KBM-7 (cell line): ENCODE measurements around the gene STARD3NL.

ENCODE experiments used
- DNase-seq: peaks from one replicate; pipeline ENCODE4 v3.0.0-alpha.2; 2015
- in situ Hi-C: fragments of 300-500 bp; cut with MboI; formaldehyde crosslinking; loops from 2 replicates; pipeline ENCODE4 v1.14.3; 2020; ENCODE audit warnings: low sequenced_read_pairs, low pct_unique_long_range_greater_than_20kb, mixed read lengths

STARD3NL gene

DNA sequence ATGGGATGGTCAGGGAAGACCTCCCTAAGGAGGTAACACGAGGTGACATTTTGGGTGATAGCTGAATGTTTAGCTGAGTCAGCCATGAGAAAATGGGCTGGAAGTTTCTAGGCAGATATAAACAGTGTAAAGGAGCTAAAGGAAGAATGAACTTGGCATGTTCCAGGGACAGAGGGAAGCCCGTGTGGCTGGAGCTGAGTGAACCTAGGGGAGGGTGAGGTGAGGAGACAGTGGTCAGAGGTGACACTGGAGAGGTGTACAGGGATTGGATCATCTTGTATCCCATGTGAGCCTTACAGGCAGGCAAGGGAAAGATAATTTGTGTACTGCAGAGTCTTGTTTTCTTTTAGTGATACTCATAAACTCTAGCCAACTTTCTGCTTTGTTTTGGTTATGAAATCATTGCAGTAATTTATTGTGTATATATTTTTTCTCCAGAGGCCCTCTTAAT lies 1.8 kb downstream of the STARD3NL start:
- in situ Hi-C loops, result no loop called here
- DNase-seq, result no peak

DNA sequence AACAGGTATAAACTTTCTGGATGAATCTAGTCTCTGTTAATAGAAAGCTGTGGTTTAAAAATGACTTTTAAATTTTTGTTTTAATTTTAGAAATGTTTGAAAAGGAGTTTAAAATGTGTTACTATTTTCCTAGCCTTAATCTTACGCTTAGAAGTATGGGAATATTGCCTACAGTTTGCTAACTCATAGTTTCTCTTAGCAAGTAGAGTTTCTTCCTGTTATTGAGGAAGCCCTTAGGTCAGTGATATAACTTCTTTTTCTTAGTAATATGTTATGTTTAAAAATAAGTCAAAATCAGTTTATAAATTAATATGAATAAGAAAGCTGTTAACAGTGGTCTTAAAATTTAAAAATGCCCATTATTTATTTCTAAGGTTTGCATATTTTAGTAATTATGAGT lies 3.1 kb downstream of the STARD3NL start:
- in situ Hi-C loops, result no loop called here
- no peak for DNase-seq

DNA sequence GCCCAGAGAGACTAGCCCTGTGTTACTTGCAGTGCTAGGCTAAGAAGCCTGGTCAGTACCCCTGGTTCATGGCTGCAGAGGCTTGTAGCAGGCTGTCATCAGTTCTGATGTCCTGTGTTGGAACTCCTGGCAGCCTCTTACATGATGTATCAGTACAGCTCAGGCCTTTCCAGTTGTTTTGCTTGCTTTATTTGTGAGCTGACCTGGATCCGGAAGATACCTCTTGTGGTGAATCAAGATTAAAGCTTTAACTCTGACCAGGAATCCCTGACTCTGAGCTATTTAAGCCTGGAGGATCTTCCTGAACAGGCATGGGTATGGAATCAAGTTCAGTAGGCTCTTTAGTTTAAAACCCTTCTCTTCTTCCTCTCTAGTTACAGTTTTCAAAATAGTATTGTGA lies 4.4 kb downstream of the STARD3NL start:
- in situ Hi-C loops, result no loop called here
- DNase-seq, result no peak

DNA sequence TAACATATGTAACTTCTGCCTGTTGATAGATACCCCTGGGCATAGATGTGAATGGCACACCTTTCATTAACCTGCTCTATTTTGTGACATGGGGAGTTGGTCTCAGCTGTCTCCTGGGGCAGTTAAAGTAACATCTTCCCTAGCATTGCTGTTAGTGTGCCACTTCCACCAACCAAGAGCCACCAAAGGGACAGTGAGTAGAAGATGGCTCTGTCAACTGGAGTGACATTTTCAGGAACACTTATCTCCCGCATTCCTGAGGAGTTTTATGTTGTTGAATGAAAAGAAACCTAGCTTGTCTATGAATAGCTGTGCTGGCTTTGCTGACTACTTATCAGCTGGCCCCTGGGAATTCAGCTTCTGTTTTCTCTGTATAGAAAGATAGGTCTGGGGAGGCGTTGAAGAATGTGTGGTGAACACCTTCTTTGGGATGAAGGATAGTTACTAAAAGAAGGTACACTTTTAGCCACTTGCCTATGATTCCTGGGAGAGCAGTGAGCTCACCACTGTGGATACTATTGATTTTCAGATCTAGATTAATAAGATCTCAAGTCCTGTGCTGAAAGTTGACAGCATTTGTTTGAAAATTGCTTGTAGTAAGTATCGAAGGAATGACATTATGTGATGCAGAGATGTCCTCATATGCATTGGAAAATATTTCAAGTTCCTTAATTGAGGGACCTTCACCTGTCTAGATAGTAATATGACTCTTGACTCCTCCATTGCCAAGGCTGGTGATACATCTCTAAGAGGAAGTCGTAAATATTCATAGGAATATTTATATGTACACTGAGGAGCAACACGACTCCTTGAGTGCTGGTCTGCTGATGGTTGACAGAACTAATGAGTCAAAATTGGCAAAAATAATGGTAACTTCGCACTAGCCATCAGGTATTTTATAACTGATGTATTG lies 7.6 kb downstream of the STARD3NL start:
- DNase-seq, result peak; percentile 42
- in situ Hi-C loops, result no loop called here

DNA sequence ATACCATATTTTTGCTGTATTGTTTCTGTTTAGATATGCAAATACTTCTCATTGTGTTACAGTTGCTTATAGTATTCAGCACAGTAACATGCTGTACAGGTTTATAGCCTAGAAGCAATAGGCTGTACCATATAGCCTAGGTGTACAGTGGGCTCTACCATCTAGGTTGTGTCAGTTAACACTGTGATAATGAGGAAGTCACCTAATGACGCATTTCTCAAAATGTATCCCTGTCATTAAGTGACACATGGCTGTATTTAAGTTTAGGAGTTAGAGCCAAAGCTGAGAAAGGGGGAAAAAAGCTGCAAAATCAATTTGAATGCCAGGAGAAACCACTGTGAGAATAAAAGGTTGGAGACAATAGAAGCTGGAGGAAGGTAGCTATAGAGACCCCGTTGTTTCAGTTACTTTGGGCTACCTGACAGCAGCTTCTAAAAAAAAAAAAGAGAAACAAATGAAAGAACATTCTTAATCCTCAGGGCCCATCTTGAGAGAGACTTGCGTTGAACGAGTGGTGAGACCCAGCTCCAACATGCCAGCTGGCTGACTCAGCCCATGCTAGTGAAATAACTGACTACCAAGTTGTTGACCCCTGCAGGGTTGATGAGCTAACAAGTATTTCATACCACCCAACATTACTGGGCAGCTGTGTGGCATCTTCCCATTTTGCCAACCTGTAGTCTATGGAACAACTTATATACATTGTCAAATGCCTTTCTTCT lies 8.7 kb downstream of the STARD3NL start:
- no peak for DNase-seq
- in situ Hi-C loops, result no loop called here

DNA sequence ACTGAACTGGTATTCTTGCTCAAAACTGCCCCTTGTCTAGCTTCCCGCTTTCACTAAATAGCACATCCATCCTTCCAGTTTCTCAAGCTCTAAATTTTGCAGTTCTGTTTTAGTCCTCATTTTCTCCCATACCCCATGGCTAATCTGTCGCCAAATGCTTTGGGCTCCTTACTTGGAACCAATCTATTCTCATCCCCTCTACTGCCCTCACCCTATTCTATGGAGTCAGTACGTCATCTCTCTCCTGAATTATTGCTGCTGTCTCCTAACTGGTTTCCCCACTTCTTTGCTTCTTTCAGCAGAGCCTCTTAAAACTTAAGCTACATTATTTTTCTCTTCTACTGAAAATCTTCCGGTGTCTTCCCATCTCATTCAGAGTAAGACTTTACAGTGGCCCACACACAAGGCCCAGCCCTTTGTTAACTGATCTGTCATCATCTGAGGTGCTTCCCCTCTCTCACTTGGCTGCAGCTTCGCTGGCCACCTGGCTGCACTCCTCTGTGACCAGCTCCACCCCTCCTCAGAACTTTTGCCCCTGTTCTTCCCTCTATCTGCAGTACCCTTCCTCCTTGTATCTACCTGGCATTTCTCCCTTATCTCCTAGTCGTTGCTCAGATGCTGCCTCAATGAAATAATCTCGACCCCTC lies 9.9 kb downstream of the STARD3NL start:
- in situ Hi-C loops, result no loop called here
- DNase-seq, result no peak

DNA sequence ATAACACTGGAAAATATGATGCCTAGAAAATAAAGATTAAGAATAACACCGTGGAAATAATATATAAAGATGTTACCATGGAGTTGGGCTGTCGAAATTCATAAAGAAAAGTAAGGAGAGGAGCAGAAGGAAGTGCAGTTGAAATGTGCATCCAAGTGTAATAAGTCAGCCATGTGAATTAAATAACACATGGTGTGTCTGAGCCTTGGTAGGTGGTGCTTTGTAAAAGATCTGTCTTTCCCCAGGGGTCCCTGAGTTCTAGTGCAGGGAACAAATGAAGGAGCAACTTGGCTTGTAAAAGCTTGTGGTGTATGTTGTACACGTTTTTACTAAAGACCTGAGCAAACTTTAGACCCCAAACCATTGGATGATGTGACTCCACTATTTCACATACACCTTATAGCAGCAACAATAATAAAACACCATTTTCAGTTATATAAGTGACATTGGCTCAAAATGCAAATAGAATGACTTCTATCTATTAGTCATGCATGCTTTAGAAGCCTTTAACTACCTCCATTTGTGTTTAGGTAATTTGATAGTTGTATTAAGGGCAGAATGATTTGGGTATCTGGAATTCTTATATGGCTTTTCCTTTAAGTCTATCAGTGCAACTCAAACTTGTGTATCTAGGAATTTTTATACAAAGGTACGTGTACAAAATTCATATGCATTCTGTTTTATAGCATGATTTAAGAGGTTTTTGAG lies 11.3 kb downstream of the STARD3NL start:
- in situ Hi-C loops, result no loop called here
- peak; percentile 33 for DNase-seq

DNA sequence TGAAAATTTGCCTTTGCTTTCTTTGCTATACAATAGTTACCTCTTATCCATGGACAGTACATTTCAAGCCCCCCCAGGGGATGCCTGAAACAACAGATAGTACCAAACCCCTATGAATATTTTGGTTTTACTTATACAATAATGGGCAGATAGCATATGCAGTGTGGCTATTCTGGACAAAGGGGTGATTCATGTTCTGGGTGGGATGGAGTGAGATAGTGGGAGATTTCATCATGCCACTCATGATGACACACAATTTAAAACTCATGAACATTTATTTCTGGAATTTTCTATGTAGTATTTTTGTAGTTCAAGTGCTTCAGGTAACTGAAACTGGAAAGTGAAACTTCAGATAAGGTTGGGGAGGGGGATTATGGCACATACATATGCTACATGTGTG lies 12.0 kb downstream of the STARD3NL start:
- in situ Hi-C loops, result no loop called here
- DNase-seq, result no peak

DNA sequence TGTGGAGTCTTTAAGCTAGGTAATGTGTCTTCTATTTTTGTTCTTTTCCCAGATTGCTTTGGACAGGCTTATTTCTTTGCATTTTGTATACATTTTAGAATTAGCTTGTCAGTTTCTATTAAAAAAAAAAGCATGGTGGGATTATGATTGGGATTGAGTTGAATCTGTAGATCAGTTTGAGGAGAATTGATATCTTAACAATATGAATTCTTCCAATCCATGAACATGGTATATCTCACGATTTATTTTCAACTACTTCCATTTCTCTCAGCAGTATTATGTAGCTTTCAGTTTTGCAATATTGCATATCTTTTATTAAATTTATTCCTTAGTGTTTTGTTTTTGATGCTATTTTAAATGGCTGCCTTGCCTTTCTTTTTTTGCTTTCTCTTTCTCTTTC lies 13.7 kb downstream of the STARD3NL start:
- in situ Hi-C loops, result no loop called here
- no peak for DNase-seq

DNA sequence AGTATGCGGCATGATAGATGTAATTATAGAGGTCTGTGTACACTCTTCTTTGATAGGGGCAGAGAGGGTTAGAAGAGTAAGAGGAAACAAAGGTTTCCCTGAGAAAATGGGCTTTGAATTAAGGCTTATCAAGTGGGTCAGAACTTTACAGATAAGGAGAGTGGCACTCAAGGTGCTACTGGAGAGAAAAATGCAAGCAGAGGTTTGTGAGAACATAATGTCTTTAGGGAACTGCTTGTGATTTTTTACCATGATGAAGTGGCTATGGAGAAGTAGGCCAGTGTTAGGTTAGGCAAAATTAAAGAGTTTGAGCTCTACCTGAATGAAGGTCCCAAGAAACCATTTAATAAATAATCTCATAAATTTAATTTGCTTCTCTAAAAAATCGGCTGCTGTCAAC lies 14.3 kb downstream of the STARD3NL start:
- in situ Hi-C loops, result no loop called here
- DNase-seq, result no peak

DNA sequence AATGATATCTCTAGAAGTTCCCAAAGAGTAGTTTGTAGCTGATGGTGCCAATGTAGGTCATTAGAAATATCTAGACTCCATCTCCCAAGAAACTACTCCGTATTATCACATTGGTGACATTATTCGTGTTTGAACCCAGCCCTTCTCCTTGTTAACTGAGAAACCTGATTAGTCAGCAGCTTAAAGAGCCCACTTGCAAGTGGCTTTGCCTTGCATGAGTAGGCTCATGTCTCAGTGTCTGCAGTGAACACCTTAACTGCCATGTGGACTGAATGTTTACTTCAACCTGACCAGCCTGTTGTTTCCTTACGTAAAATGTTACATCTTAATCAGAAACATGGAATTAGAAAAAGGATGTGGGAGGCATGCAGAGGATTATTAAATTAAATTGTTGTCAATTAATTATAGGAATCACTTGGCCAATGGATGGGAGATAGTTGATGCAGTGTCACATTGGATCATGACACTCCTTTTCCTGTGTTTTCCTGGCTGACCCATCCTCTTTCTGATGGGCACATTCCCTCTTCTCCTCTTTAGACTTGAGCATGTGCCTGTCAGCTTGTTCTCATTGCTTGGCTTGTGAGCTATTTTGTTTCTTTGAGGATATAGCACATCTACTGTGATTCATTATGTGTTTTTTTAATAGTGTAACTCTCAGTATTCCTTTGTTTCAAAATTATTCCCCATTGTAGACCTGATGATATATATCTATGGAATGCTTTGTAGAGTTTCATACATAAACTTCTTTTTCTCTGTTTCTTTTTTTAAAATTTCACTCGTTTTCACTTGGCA lies 18.0 kb downstream of the STARD3NL start:
- in situ Hi-C loops, result no loop called here
- no peak for DNase-seq

DNA sequence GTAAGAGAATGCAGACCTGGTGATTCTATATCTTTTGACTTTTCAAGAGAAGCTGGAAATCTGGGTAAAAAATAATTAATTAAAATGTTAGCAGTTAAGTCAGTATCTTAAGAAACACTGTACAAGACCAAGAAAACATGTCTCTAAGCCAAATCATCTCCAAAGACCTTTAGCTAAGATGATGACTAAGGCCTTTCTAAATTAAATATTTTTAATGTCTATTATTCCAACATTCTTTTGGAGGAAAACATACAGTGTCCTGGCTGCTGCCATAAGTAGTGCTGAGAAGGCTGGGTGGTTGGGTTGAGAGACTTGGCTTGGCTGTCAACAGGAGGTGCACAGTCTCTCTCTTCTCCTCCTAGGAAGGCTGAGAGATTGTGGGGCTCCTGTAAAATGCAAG lies 20.3 kb downstream of the STARD3NL start:
- no peak for DNase-seq
- in situ Hi-C loops, result no loop called here

DNA sequence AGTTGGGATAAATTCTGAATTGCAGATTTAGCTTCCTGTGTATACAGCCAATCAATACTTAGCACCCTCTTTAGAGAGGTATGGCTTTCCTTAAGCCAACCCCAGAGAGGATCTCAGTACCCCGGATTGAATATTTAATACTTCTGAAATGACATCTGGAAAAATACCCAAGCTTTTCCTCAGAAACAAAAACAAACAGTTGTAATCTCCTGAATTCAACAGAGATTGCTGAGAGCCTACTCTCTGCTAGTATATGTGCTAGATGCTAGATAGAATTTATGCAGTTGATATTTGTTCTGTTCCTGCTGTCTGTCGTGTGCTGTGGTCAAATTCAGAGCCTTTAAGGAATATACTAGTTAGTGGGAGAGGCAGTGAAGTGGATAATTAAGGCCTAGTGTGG lies 21.1 kb downstream of the STARD3NL start:
- no peak for DNase-seq
- in situ Hi-C loops, result no loop called here

DNA sequence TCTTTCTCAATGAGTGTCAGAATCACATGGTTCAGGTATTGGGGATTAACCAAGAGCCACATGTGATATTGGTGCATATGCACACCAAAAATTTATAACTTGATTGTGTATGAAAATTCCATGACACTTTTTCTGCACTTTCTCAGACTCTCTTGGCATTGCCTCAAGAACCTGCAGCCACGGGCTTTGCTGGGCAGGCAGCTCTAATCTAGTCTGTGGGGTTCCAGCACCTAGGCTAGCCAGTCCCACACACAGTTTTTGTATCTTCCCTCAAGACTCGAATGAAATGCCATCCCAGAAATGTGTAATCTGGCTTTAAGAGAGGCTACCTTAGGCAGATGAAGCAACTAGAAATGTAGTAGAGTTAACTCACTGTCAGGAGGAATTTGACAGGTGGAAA lies 21.7 kb downstream of the STARD3NL start:
- in situ Hi-C loops, result loop anchor here (25.0 kb wide), 1 partner anchor 287 kb away; the partner anchor contains the start of genes EPDR1 and SFRP4
- DNase-seq, result no peak

DNA sequence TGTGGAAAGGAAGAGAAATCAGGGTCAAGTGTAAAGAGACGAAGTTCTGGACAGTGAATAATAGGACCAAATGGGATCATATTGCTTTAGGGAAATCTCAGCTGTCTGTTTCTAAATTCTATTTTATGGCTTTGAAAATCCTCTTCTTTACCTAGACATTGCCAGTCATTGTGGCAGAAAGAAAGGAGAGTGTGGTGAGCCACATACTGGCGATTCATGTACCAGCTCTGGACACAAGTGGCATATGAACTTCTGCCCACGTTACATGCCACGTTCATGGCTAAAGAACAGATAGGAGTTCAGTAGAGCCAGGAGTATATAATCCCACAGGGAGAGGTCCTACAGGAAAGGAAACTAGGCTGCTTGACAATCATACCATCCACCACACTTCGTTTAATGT lies 28.0 kb downstream of the STARD3NL start:
- DNase-seq, result no peak
- in situ Hi-C loops, result loop anchor here (25.0 kb wide), 1 partner anchor 294 kb away; the partner anchor contains the start of genes EPDR1 and SFRP4

DNA sequence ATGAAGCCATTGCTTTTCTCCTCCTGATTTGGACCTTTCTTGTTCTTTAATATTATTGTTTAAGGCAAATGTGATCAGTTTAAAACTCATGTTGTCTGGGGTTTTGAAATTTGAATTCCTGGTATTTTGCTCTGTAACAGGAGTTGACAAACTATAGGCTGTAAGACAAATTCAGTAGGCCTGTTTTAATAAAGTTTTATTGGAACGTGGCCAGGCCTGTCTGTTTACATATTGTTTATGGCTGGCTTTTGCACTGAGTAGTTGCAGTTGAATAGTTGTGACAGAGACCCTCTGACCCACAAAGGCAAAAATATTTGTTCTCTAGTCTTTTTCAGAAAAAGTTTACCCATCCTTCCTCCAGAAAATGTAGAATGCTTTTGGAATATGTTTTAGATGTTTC lies 29.8 kb downstream of the STARD3NL start:
- in situ Hi-C loops, result loop anchor here (25.0 kb wide), 1 partner anchor 296 kb away; the partner anchor contains the start of genes EPDR1 and SFRP4
- no peak for DNase-seq

DNA sequence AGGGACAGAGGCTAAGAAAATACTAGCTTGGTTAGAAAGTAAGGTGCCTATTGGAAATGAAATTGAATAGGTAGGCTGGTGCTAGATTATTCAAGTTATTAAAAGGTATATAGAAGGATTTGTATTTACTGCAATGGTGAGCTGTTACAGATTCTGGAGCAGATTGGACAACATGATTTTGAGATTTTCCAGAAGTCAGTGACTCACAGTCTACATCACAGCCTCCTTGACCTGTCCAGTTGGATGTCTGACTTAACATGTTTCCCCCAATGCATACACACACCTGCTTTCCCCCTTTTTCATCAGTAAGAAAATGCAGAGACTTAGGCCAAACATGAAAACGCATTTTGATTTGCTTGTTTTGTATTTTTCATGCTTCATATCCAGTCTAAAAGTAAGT lies 33.4 kb downstream of the STARD3NL start:
- in situ Hi-C loops, result loop anchor here (10.0 to 25.0 kb wide), 2 partner anchors 107 to 299 kb away; partner anchors contain the start of genes EPDR1 and SFRP4

DNA sequence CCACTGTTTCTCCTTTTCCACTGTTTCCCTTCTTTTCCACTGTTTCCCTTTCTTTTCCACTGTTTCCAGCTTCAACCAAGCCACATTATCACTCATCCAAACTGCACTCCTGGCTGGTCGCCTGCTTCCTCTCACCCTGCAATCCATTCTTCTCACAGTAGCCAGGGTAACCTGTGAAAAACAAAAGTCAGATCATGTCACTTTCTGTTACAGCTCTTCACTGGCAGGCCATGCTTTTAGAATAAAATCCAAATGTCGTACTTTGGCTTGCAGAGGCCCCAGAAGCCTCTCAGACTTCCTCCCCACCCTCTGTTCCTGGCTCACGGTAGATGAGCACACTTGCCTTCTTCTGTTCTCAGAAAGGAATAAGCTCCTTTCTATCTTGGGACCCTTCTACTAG lies 33.9 kb downstream of the STARD3NL start:
- in situ Hi-C loops, result loop anchor here (10.0 to 25.0 kb wide), 2 partner anchors 107 to 300 kb away; partner anchors contain the start of genes EPDR1 and SFRP4
- no peak for DNase-seq

More for the DNA sequence above, 33.4 kb downstream of the STARD3NL start:
- no peak for DNase-seq
